SK-N-SH (cell line): ENCODE data around the gene PARVA. TPM values are rescaled to one million over a fixed set of nuclear protein-coding genes. Genes with fewer than 3 reads are reported as not detected.

Experiments used
- CTCF ChIA-PET: fragments of 300-600, 350-600 bp; formaldehyde crosslinking; extraction: SDS; loops from one replicate; lab custom pipeline; 2021; lab: Yijun Ruan, JAX
- POLR2A ChIA-PET: fragments of 350-600 bp; sonication (Branson Sonifier 250); formaldehyde crosslinking; extraction: SDS; loops from one replicate; lab custom pipeline; 2020; ENCODE audit warnings: antibody characterized with exemption, inconsistent platforms; lab: Yijun Ruan, JAX
- DNase-seq: peaks from one replicate; pipeline ENCODE4 v3.0.0; 2012
- H2AFZ ChIP-seq: fragments of 200-600 bp; sonication (generic); 2 replicates; pipeline ENCODE4 v1.8.1; 2016; ENCODE audit warnings: antibody characterized with exemption, mild to moderate bottlenecking, low read depth
- H3F3A ChIP-seq: fragments of 200-600 bp; sonication (generic); replicated peaks from 2 replicates; pipeline ENCODE3; 2016; ENCODE audit warnings: antibody characterized with exemption, mild to moderate bottlenecking; ENCODE audit not compliant: insufficient read depth
- H3K27ac ChIP-seq, 2 experiments: fragments of 200-500 bp in 1 of 2; fragments of 200-600 bp in 1 of 2; sonication (Bioruptor generic) in 1 of 2; sonication (generic), shearing (Covaris generic) in 1 of 2; 2 replicates each; pipeline versions ENCODE4 v1.5.1 to v1.6.1; 2014 to 2016; ENCODE audit warnings: low read depth in 2 of 2, inconsistent platforms in 1 of 2, low read length in 1 of 2, mild to moderate bottlenecking in 1 of 2, mixed read lengths in 1 of 2
- H3K27me3 ChIP-seq: fragments of 200-600 bp; sonication (generic), shearing (Covaris generic); 2 replicates; pipeline ENCODE4 v1.6.1; 2016; ENCODE audit warnings: mixed run types; ENCODE audit not compliant: insufficient read depth
- H3K36me3 ChIP-seq, 2 experiments: fragments of 200-500 bp in 1 of 2; fragments of 200-600 bp in 1 of 2; sonication (Bioruptor generic) in 1 of 2; sonication (generic) in 1 of 2; replicated peaks in 1 of 2; 2 replicates each; pipeline versions ENCODE3 to v1.5.1; 2014 to 2016; ENCODE audit warnings: low read length in 1 of 2, mild to moderate bottlenecking in 1 of 2; ENCODE audit not compliant: insufficient read depth in 2 of 2, control insufficient read depth in 1 of 2
- H3K4me1 ChIP-seq, 2 experiments: fragments of 200-500 bp in 1 of 2; fragments of 200-600 bp in 1 of 2; sonication (Bioruptor generic) in 1 of 2; sonication (generic), shearing (Covaris generic) in 1 of 2; 2 replicates each; pipeline versions ENCODE4 v1.5.1 to v1.6.1; 2014 to 2016; ENCODE audit warnings: low read depth in 1 of 2, low read length in 1 of 2, mixed run types in 1 of 2; ENCODE audit not compliant: insufficient read depth in 2 of 2, control insufficient read depth in 1 of 2
- H3K4me2 ChIP-seq: fragments of 200-600 bp; sonication (generic), shearing (Covaris generic); 2 replicates; pipeline ENCODE4 v1.6.1; 2017; ENCODE audit warnings: mixed run types
- H3K4me3 ChIP-seq, 2 experiments: fragments of 200-500 bp in 1 of 2; fragments of 200-600 bp in 1 of 2; sonication (Bioruptor generic) in 1 of 2; sonication (generic), shearing (Covaris generic) in 1 of 2; 2 replicates each; pipeline versions ENCODE4 v1.5.1 to v1.8.1; 2014 to 2016; ENCODE audit warnings: low read depth in 2 of 2, inconsistent platforms in 1 of 2, low read length in 1 of 2, mild to moderate bottlenecking in 1 of 2, mixed read lengths in 1 of 2, moderate library complexity in 1 of 2
- H3K79me2 ChIP-seq: fragments of 200-600 bp; sonication (generic); 2 replicates; pipeline ENCODE4 v1.8.1; 2017; ENCODE audit warnings: mild to moderate bottlenecking; ENCODE audit not compliant: insufficient read depth
- H3K9ac ChIP-seq: fragments of 200-600 bp; sonication (generic); 2 replicates; pipeline ENCODE4 v1.6.1; 2017; ENCODE audit warnings: mixed run types
- H3K9me2 ChIP-seq: fragments of 200-600 bp; sonication (generic); 2 replicates; pipeline ENCODE4 v1.6.1; 2017; ENCODE audit warnings: mixed run types
- H3K9me3 ChIP-seq: fragments of 200-600 bp; sonication (generic); 2 replicates; pipeline ENCODE4 v1.6.1; 2017; ENCODE audit warnings: mixed run types, mild to moderate bottlenecking, moderate library complexity
- H4K20me1 ChIP-seq: fragments of 200-600 bp; sonication (generic); 2 replicates; pipeline ENCODE4 v1.6.1; 2017; ENCODE audit warnings: mild to moderate bottlenecking, mixed run types; ENCODE audit not compliant: insufficient read depth
- CHD2 ChIP-seq: fragments of 150-350 bp; IDR thresholded peaks from 2 replicates; pipeline ENCODE4 v1.6.1; 2018; ENCODE audit warnings: low read length; ENCODE audit not compliant: partially characterized antibody
- CTCF ChIP-seq: fragments of 200-600 bp; sonication (generic); IDR thresholded peaks from 2 replicates; pipeline ENCODE4 v1.6.1; 2017; ENCODE audit warnings: antibody characterized with exemption, mild to moderate bottlenecking, moderate library complexity
- FOXM1 ChIP-seq: IDR thresholded peaks from 2 replicates; pipeline ENCODE4 v1.4.0; 2012; ENCODE audit warnings: low read depth, mild to moderate bottlenecking
- IRF3 ChIP-seq: fragments of 150-350 bp; IDR thresholded peaks from 2 replicates; pipeline ENCODE4 v1.6.1; 2016; ENCODE audit warnings: mild to moderate bottlenecking, low read depth, low read length
- MEF2A ChIP-seq: IDR thresholded peaks from 2 replicates; pipeline ENCODE4 v1.4.0; 2012; ENCODE audit warnings: low read depth, borderline replicate concordance
- NRF1 ChIP-seq: IDR thresholded peaks from 2 replicates; pipeline ENCODE4 v1.6.1; 2012; ENCODE audit warnings: low read depth, mild to moderate bottlenecking, low read length
- RAD21 ChIP-seq: IDR thresholded peaks from 2 replicates; pipeline ENCODE4 v1.6.1; 2012; ENCODE audit warnings: mild to moderate bottlenecking, low read length
- REST ChIP-seq: IDR thresholded peaks from 2 replicates; pipeline ENCODE4 v1.6.1; 2012; ENCODE audit warnings: mild to moderate bottlenecking, low read depth, low read length, moderate library complexity
- RFX5 ChIP-seq: IDR thresholded peaks from 2 replicates; pipeline ENCODE4 v1.6.1; 2012; ENCODE audit warnings: mild to moderate bottlenecking, improper control_type of control experiment, low read length
- SIN3A ChIP-seq: IDR thresholded peaks from 2 replicates; pipeline ENCODE4 v1.6.1; 2012; ENCODE audit warnings: low read depth, mild to moderate bottlenecking, low read length, moderate library complexity, borderline replicate concordance
- SMC3 ChIP-seq: IDR thresholded peaks from 2 replicates; pipeline ENCODE4 v1.6.1; 2012; ENCODE audit warnings: low read depth, low read length, improper control_type of control experiment
- TEAD4 ChIP-seq: IDR thresholded peaks from 2 replicates; pipeline ENCODE4 v1.4.0; 2012; ENCODE audit warnings: mild to moderate bottlenecking, borderline replicate concordance; ENCODE audit not compliant: insufficient read depth
- ZBTB33 ChIP-seq: IDR thresholded peaks from 2 replicates; pipeline ENCODE4 v1.4.0; 2012; ENCODE audit warnings: low read depth, borderline replicate concordance
- WGBS: methylation state at CpG from one replicate; pipeline ENCODE4 v1.1.6; 2017; ENCODE audit warnings: low lambda C conversion rate; 5-methylcytosine and 5-hydroxymethylcytosine counted together
- polyA plus RNA-seq, 3 experiments: library from polyadenylated mRNA; depleted of rRNA; stranded (reverse); fragments of >200 nt; gene quantifications; 2 replicates each; pipeline ENCODE4 v1.2.3, GENCODE V29; 2012

The PARVA gene
- polyA plus RNA-seq, 1 of the 3 experiments (the other 2 are of a cell fraction) = 27.6 TPM

GRCh38 chr11:12330485-12331231 lies 46.7 kb upstream of the PARVA start (continued):
- no peak for TF ChIP-seq REST

DNA sequence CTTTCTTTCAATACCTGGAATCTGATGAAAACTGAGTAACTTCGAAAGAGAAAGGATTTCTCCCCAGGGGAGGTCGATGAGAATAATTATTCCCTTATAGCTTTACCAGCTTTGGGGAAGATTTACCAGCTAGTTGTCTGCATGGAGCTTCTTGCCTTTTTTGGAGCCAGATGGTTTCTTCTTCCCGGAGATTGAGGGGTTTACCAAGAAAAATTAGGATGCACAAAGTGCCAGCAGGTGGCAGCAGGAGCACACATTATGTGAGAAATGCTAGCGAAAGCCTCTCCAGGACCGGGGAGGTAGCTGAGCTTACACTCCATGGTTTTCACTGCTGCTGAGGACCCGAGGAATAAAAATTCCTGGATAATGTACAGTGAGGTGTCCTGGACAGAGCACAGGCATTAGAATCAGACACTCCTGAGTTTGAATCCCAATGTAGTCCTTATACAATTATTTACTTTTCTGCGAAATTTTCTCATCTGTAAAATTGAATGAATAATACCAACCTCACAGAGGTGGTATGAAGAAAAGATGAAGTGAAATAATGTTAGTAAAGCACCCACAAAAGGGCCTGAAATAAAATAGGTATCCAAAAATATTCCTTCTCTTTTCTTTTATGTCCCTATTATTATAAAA lies 46.0 kb upstream of the PARVA start:
- peaks cover 10 to 16% of the 10 kb centered on the region in 2 experiments; a peak in 3 of 4 replicates for H3K4me1 ChIP-seq
- WGBS = 14% methylated on average over 7 of the region's 7 CpGs
- no peaks in the 10 kb centered on the region for H3F3A ChIP-seq
- H3K9me2 ChIP-seq = no peaks in the 10 kb centered on the region
- H3K9ac ChIP-seq = no peak overlapping the region
- no peaks in the 10 kb centered on the region for H3K27me3 ChIP-seq
- DNase-seq = peak; percentile 70
- H3K9me3 ChIP-seq = no peaks in the 10 kb centered on the region
- H4K20me1 ChIP-seq = no peaks in the 10 kb centered on the region
- no peak overlapping the region; a peak in 1 of 4 replicates for H3K27ac ChIP-seq
- ChIA-PET CTCF (interaction anchor here (0.6 to 7.7 kb wide), 94 partner anchors 10 to 948 kb away, joined by 3 to 139 read pairs (median 4); partner anchors contain the start of genes PARVA and USP47), POLR2A (interaction anchor here (0.7 to 1.3 kb wide), 2 partner anchors 12 to 46 kb away, joined by 3 to 5 read pairs; partner anchors contain the start of gene PARVA)
- peak overlapping the region in 1 of 2 experiments; percentile 34; a peak in 1 of 4 replicates for H3K4me3 ChIP-seq
- H3K79me2 ChIP-seq = no peaks in the 10 kb centered on the region
- H3K36me3 ChIP-seq = no peaks in the 10 kb centered on the region
- peak overlapping the region; percentile 28 for H2AFZ ChIP-seq
- H3K4me2 ChIP-seq = peak overlapping the region; percentile 1; the same call in 1 of the 2 replicates
- TF ChIP-seq SMC3 = peak; percentile 96
- TF ChIP-seq NRF1 = no peak
- TF ChIP-seq ZBTB33 = no peak
- peak; percentile 99 for TF ChIP-seq RAD21
- no peak for TF ChIP-seq CHD2
- 0 out of 2 replicates have a peak, but pooled peaks have one; percentile 5 for TF ChIP-seq IRF3
- TF ChIP-seq RFX5 = peak; percentile 55; the same call in 1 of the 2 replicates
- no peak for TF ChIP-seq MEF2A
- no peak for TF ChIP-seq SIN3A
- no peak for TF ChIP-seq TEAD4
- peak; percentile 85 for TF ChIP-seq CTCF
- TF ChIP-seq FOXM1 = no peak
